GM19239 (cell line): Measurements from ENCODE around the gene SUB1.
"Not testable (repeated sequence)": the region's sequence is repeated elsewhere in the genome, so short reads cannot be mapped to it uniquely, and the experiment has no call there.

ENCODE experiments used
- DNase-seq: peaks from one replicate; pipeline ENCODE4 v3.0.0; 2011; ENCODE audit warnings: low spot score; ENCODE audit not compliant: insufficient read length
- FAIRE-seq: peaks from 2 replicates; lab custom pipeline; 2011; peaks lifted over from hg19 to GRCh38; lab: Jason Lieb, UNC

SUB1 gene

GRCh38 chr5:32630867-32631491, 45.6 kb downstream of the SUB1 start:
- FAIRE-seq (no peak), DNase-seq (no peak)

DNA sequence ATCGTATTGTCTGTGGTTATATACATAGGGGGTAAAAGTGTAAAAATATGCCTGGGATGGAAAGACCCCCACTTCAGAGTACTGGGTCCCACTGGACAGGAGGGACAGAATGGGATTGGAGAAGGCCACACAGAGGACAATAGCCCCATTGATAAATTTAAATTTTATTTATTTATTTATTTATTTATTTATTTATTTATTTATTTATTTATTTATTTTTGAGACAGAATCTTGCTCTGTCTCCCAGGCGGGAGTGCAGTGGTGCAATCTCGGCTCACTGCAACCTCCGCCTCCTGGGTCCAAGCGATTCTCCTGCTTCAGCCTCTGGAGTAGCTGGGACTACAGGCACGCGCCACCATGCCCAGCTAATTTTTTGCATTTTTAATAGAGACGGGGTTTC, 47.7 kb downstream of the SUB1 start:
- not testable (repeated sequence) for FAIRE-seq, DNase-seq

DNA sequence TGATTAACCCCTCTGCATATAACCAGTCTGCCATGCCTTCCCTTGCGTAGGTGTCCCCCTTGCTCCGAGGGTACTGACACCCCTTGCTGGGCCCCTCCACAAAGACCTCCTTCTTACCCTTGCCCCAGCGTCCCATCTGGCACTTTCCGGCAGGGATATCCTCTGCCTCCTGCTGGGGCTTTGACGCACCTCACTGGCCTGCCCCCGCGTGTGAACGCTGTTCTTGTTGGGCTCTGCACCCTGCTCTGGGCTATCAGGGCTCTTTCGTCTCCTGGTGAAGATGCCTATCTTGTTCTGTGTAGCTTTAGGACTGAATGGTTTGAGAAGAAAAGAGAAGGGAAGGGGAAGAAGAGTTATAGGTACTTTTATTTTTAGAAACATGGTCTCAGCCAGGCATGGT, 53.0 kb downstream of the SUB1 start:
- DNase-seq (no peak), FAIRE-seq (no peak)

DNA sequence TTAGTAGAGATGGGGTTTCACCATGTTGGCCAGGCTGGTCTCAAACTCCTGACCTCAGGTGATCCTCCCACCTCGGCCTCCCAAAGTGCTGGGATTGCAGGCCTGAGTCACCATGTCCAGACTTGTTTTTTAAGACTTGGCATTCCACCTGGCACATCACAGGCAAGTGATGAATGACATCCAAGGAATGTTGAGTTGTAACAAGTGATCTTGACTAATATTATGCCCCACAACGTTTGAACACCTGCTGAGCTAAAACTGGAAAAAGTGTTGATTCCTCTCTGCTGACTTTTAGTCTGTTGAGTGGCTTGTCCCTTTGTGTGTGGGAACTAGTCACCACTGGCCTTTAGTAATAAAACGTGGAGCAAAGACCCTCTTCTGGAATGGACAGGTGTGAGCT, 54.6 kb downstream of the SUB1 start:
- DNase-seq, result no peak
- FAIRE-seq, result no peak

- FAIRE-seq, result no peak
These were observed 57.1 kb downstream of the SUB1 start for GRCh38 chr5:32642276-32643002.

GRCh38 chr5:32645246-32645645, 59.9 kb downstream of the SUB1 start:
- FAIRE-seq, result no peak

More at GRCh38 chr5:32642276-32643002, 57.1 kb downstream of the SUB1 start:
- no peak for DNase-seq

GRCh38 chr5:32646061-32646969, 61.0 kb downstream of the SUB1 start:
- FAIRE-seq, result no peak
- DNase-seq, result no peak

More at GRCh38 chr5:32645246-32645645, 59.9 kb downstream of the SUB1 start:
- no peak for DNase-seq

DNA sequence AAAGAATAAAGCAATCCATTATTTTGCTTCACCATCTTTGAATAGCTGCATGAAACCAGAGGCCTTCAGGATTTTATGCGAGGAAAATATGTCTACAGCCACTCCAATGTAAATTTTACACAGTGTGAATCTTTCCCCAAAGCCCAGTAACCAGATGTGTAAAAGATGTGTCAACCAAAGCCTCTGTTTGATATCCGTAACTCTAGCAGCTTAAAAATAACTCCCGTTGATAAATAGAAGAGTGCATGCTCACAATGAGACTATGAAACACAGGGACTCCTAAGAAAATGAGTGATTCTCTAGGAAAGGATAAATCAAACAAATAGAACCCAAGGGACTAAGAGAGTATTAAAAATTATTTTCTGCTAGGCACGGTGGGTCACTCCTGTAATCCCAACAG, 65.7 kb downstream of the SUB1 start:
- FAIRE-seq, result no peak
- no peak for DNase-seq

DNA sequence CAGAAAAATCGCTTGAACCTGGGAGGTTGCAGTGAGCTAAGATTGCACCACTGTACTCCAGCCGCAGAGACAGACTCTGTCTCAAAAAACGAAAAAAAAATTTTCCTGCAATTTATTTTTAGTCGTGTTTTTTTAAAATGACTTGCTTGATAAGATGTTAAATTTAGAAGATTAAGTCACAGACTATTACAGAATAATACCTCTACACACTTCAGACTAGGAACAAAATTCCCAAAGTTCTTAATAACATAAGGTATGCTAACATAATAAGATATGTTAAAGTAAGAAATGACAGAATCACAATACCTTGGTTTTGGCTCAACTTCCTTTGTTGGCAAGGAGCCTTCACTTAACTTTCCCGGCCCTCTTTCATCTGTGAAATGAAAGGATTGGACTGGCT, 66.3 kb downstream of the SUB1 start:
- no peak for DNase-seq
- FAIRE-seq, result no peak
